Keratinocyte (primary cell): ENCODE data around the gene RAPGEF3. TPM values are rescaled to one million over a fixed set of nuclear protein-coding genes. Genes with fewer than 3 reads are reported as not detected.

Experiments
- DNase-seq: peaks from one replicate; pipeline ENCODE4 v3.0.0-alpha.2; 2011; ENCODE audit warnings: low read depth, missing footprints, low spot score
- FAIRE-seq: peaks from 2 replicates; lab custom pipeline; 2011; peaks lifted over from hg19 to GRCh38; lab: Jason Lieb, UNC
- H2AFZ ChIP-seq: 2 replicates; pipeline ENCODE4 v1.6.0; 2012; ENCODE audit warnings: low read length, control low read depth, inconsistent platforms; ENCODE audit not compliant: control insufficient read depth
- H3K27ac ChIP-seq: 2 replicates; pipeline ENCODE4 v1.5.1; 2011; ENCODE audit warnings: low read length; ENCODE audit not compliant: control insufficient read depth, insufficient read depth
- H3K27me3 ChIP-seq: 3 replicates; pipeline ENCODE4 v1.6.0; 2011; ENCODE audit warnings: low read length; ENCODE audit not compliant: control insufficient read depth, insufficient read depth; ENCODE audit errors: extremely low read depth
- H3K36me3 ChIP-seq, 2 experiments: 2 replicates in 1 of 2; 3 replicates in 1 of 2; pipeline ENCODE4 v1.5.1; 2011; ENCODE audit warnings: low read length in 2 of 2, mild to moderate bottlenecking in 1 of 2; ENCODE audit not compliant: control insufficient read depth in 2 of 2, insufficient read depth in 2 of 2; ENCODE audit errors: extremely low read depth in 1 of 2
- H3K4me1 ChIP-seq: 3 replicates; pipeline ENCODE4 v1.5.1; 2011; ENCODE audit warnings: low read length; ENCODE audit not compliant: control insufficient read depth, insufficient read depth; ENCODE audit errors: extremely low read depth
- H3K4me2 ChIP-seq: 3 replicates; pipeline ENCODE4 v1.6.0; 2011; ENCODE audit warnings: low read depth, low read length; ENCODE audit not compliant: control insufficient read depth, insufficient read depth; ENCODE audit errors: extremely low read depth
- H3K4me3 ChIP-seq, 3 experiments: fragments of 200-600 bp in 1 of 3; sonication (generic) in 1 of 3; 2 replicates in 2 of 3; 3 replicates in 1 of 3; pipeline ENCODE4 v1.5.1; 2011 to 2016; ENCODE audit warnings: low read length in 3 of 3, mild to moderate bottlenecking in 3 of 3, control low read depth in 2 of 3, inconsistent platforms in 1 of 3, low read depth in 1 of 3, mixed read lengths in 1 of 3, mixed run types in 1 of 3, moderate library complexity in 1 of 3; ENCODE audit not compliant: control insufficient read depth in 2 of 3, insufficient read depth in 2 of 3; ENCODE audit errors: extremely low read depth in 1 of 3
- H3K79me2 ChIP-seq: 2 replicates; pipeline ENCODE4 v1.6.0; 2012; ENCODE audit warnings: low read length; ENCODE audit not compliant: control insufficient read depth, insufficient read depth
- H3K9ac ChIP-seq: 3 replicates; pipeline ENCODE4 v1.6.0; 2011; ENCODE audit warnings: low read length; ENCODE audit not compliant: control insufficient read depth, insufficient read depth; ENCODE audit errors: extremely low read depth
- H3K9me1 ChIP-seq: 3 replicates; pipeline ENCODE4 v1.6.0; 2011; ENCODE audit warnings: low read length; ENCODE audit not compliant: control insufficient read depth, insufficient read depth; ENCODE audit errors: extremely low read depth
- H3K9me3 ChIP-seq: 2 replicates; pipeline ENCODE4 v1.5.1; 2012; ENCODE audit warnings: low read depth, low read length; ENCODE audit not compliant: control insufficient read depth
- H4K20me1 ChIP-seq: 3 replicates; pipeline ENCODE4 v1.6.0; 2011; ENCODE audit warnings: low read length; ENCODE audit not compliant: control insufficient read depth, insufficient read depth; ENCODE audit errors: extremely low read depth
- EZH2 ChIP-seq: IDR thresholded peaks from one replicate; pipeline ENCODE4 v1.6.1; 2012; ENCODE audit warnings: inconsistent platforms, mild to moderate bottlenecking, low read length, moderate library complexity
- dilution Hi-C: fragments of 300-500 bp; cut with MboI; formaldehyde crosslinking; loops from one replicate; pipeline ENCODE4 v1.7.0; 2020; ENCODE audit warnings: low sequenced_read_pairs; ENCODE audit not compliant: extremely low pct_ligation_motif_present
- polyA plus RNA-seq, 5 experiments: library from polyadenylated mRNA; depleted of rRNA in 3 of 5; stranded (reverse) in 3 of 5; stranded (forward) in 1 of 5; unstranded in 1 of 5; fragments of >200 nt; gene quantifications; 1 replicate in 1 of 5; 2 replicates in 3 of 5; 3 replicates in 1 of 5; pipeline versions ENCODE4 v1.2.1 to v1.2.3, GENCODE V29; 2011 to 2012; ENCODE audit warnings: missing spikeins in 2 of 5, low read depth in 1 of 5, low replicate concordance in 1 of 5
- TF ChIP-seq, protein P1 (sequence below), 3 experiments: IDR thresholded peaks in 1 of 3; conservative IDR thresholded peaks in 1 of 3; optimal IDR thresholded peaks in 1 of 3; 2 replicates in 2 of 3; 3 replicates in 1 of 3; pipeline versions ENCODE3 to v1.5.1; 2011; ENCODE audit warnings: low read length in 3 of 3, mild to moderate bottlenecking in 3 of 3, moderate library complexity in 2 of 3, control low read depth in 1 of 3, inconsistent platforms in 1 of 3; ENCODE audit not compliant: insufficient read depth in 2 of 3; ENCODE audit errors: extremely low read depth in 1 of 3

RAPGEF3 gene
- polyA plus RNA-seq, 1 donor (not counting 4 experiments of a cell fraction or from before 2014, with no cell fraction given): 5.1 TPM

DNA sequence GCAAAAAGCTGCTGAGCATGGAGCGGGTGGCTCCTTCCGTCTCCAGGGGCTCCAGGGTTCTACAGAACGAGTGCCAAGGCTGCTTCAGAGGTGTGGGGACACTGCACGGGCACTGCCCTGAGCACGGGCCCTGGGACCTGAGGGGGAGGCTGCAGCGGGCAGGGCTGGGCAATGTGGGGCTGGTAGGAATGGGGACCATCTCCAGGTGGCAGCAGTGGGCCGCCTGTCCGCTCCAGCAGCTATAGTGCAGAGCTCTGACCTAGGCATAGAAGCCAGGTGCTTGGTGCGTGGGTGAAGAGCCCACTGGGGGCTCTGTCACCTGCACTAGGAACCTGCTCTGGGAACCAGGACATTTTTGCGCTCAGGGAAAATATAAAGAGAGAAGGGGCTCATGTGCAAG, 38.8 kb upstream of the RAPGEF3 start:
- Histone ChIP-seq H3K9me1 (peaks cover 2% of the 10 kb centered on the region), H3K79me2 (peaks cover 38% of the 10 kb centered on the region), H3K4me1 (no peaks in the 10 kb centered on the region), H3K9ac (no peak overlapping the region), H4K20me1 (peaks cover 23% of the 10 kb centered on the region), H3K4me2 (no peak overlapping the region), H2AFZ (no peak overlapping the region), H3K27me3 (no peaks in the 10 kb centered on the region), H3K4me3 (no peak overlapping the region), H3K36me3 (peaks cover 15 to 49% of the 10 kb centered on the region in 2 experiments), H3K27ac (no peak overlapping the region), H3K9me3 (no peaks in the 10 kb centered on the region)
- FAIRE-seq (no peak), DNase-seq (no peak)
- TF ChIP-seq, protein P1, sequence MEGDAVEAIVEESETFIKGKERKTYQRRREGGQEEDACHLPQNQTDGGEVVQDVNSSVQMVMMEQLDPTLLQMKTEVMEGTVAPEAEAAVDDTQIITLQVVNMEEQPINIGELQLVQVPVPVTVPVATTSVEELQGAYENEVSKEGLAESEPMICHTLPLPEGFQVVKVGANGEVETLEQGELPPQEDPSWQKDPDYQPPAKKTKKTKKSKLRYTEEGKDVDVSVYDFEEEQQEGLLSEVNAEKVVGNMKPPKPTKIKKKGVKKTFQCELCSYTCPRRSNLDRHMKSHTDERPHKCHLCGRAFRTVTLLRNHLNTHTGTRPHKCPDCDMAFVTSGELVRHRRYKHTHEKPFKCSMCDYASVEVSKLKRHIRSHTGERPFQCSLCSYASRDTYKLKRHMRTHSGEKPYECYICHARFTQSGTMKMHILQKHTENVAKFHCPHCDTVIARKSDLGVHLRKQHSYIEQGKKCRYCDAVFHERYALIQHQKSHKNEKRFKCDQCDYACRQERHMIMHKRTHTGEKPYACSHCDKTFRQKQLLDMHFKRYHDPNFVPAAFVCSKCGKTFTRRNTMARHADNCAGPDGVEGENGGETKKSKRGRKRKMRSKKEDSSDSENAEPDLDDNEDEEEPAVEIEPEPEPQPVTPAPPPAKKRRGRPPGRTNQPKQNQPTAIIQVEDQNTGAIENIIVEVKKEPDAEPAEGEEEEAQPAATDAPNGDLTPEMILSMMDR (optimal IDR thresholded peaks at IDR 0.05 in 1 of 3, IDR thresholded peaks at IDR 0.05 in 1 of 3, conservative IDR thresholded peaks at IDR 0.05 in 1 of 3; ENCODE audit: extremely low read depth in 1 of 3, insufficient read depth in 2 of 3, low read length in 3 of 3): peak; percentile 8 to 55 (median 10)
- TF ChIP-seq EZH2: no peak
- dilution Hi-C loops: no loop called here

DNA sequence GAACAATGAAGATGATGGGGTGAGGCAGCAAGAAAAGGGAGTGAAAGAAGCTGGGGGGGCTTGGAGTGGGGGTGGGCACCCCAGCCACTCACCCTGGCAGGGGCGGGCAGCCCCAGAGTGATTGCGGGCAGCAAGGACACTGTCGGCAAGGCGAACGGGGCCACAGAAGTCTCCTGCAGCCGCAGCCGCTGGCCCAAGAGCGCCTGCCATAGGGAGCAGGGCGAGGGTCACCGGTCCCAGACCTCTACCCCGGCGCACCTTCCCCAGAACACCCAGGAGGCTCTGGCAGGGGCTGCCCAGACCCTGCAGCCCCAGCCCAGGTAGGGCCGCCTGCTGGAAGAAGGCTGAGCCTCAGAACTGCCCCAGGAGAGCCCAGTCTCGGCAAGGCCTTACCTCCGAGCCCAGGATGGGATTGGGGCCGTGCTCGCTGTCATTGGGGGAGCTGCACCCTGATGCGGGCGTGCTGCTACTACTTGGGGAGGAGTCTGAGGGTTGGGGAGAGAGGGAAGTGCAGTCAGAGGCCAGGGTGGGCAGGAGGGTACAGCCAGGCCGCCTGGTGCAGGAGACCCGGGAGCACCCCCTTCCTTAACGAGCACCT, 37.2 kb upstream of the RAPGEF3 start:
- no peak overlapping the region for H3K27ac ChIP-seq
- H3K4me2 ChIP-seq: no peak overlapping the region
- TF ChIP-seq EZH2: no peak
- TF ChIP-seq, protein P1 (optimal IDR thresholded peaks at IDR 0.05 in 1 of 3, IDR thresholded peaks at IDR 0.05 in 1 of 3, conservative IDR thresholded peaks at IDR 0.05 in 1 of 3; ENCODE audit: extremely low read depth in 1 of 3, insufficient read depth in 2 of 3, low read length in 3 of 3): no peak
- H3K4me3 ChIP-seq: no peak overlapping the region
- no peak overlapping the region for H2AFZ ChIP-seq
- DNase-seq (no peak), FAIRE-seq (no peak)
- H3K9ac ChIP-seq: no peak overlapping the region
- H4K20me1 ChIP-seq: peaks cover 17% of the 10 kb centered on the region
- H3K4me1 ChIP-seq: no peaks in the 10 kb centered on the region
- peaks cover 15 to 51% of the 10 kb centered on the region in 2 experiments for H3K36me3 ChIP-seq
- H3K79me2 ChIP-seq: peaks cover 24% of the 10 kb centered on the region
- H3K9me3 ChIP-seq: no peaks in the 10 kb centered on the region
- dilution Hi-C loops: no loop called here
- no peaks in the 10 kb centered on the region for H3K27me3 ChIP-seq
- H3K9me1 ChIP-seq: peaks cover 1% of the 10 kb centered on the region
